ENCODE data around the gene TEX13C.

DNA sequence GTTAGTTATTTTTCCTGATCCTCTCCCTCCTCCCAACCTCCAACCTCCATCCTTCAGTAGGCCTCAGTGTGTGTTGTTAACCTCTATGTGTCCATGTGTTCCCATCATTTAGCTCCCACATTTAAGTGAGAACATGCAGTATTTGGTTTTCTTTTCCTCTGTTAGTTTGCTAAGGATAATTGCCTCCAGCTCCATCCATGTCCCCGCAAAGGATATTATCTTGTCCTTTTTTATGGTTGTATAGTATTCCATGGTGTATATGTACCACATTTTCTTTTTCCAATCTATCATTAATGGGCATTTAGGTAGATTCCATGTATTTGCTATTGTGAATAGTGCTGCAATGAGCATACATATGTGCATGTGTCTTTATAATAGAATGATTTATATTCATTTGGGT is 54.5 kb downstream of the TEX13C start:
- TF ChIP-seq, protein P1, sequence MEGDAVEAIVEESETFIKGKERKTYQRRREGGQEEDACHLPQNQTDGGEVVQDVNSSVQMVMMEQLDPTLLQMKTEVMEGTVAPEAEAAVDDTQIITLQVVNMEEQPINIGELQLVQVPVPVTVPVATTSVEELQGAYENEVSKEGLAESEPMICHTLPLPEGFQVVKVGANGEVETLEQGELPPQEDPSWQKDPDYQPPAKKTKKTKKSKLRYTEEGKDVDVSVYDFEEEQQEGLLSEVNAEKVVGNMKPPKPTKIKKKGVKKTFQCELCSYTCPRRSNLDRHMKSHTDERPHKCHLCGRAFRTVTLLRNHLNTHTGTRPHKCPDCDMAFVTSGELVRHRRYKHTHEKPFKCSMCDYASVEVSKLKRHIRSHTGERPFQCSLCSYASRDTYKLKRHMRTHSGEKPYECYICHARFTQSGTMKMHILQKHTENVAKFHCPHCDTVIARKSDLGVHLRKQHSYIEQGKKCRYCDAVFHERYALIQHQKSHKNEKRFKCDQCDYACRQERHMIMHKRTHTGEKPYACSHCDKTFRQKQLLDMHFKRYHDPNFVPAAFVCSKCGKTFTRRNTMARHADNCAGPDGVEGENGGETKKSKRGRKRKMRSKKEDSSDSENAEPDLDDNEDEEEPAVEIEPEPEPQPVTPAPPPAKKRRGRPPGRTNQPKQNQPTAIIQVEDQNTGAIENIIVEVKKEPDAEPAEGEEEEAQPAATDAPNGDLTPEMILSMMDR (IDR thresholded peaks at IDR 0.05; ENCODE audit: borderline replicate concordance, extremely low read depth, low read length, poor library complexity, severe bottlenecking) = no peak
- TF ChIP-seq EZH2 (IDR thresholded peaks at IDR 0.05; ENCODE audit: borderline replicate concordance, low read depth, low read length, severe bottlenecking) = no peak

Data from DND-41 (cell line).